K562 (cell line): ENCODE measurements around the gene MYL12A. TPM values are rescaled to one million over a fixed set of nuclear protein-coding genes. Genes with fewer than 3 reads are reported as not detected.
A peak's percentile ranks its signal among the peaks of the same experiment; 100 is the strongest.

ENCODE experiments used
- BCLAF1 ChIP-seq, 2 experiments: fragments of 450-650 bp in 1 of 2; IDR thresholded peaks; 2 replicates each; pipeline ENCODE4 v1.6.1; 2011 to 2017; ENCODE audit warnings: low read depth in 2 of 2, antibody characterized with exemption in 1 of 2, borderline replicate concordance in 1 of 2, low read length in 1 of 2, mild to moderate bottlenecking in 1 of 2, mixed read lengths in 1 of 2; ENCODE audit not compliant: control insufficient read depth in 1 of 2
- E2F4 ChIP-seq: sonication (generic); formaldehyde crosslinking; IDR thresholded peaks from 2 replicates; pipeline ENCODE4 v1.8.0; 2022; ENCODE audit warnings: mild to moderate bottlenecking, low read depth, missing genetic modification reagents
- GATAD2B ChIP-seq: fragments of 450-650 bp; IDR thresholded peaks from 2 replicates; pipeline ENCODE4 v1.6.1; 2017; ENCODE audit warnings: mild to moderate bottlenecking, borderline replicate concordance
- HDAC1 ChIP-seq, 2 experiments: fragments of 450-650 bp; IDR thresholded peaks; 2 replicates each; pipeline ENCODE4 v1.6.1; 2016 to 2017; ENCODE audit warnings: inconsistent platforms in 1 of 2, mild to moderate bottlenecking in 1 of 2, moderate library complexity in 1 of 2
- HLTF ChIP-seq: fragments of 450-650 bp; IDR thresholded peaks from 2 replicates; pipeline ENCODE4 v1.6.1; 2016
- JUND ChIP-seq, 2 experiments: IDR thresholded peaks; 2 replicates in 1 of 2; 3 replicates in 1 of 2; pipeline ENCODE4 v1.6.1; 2011; ENCODE audit warnings: borderline replicate concordance in 2 of 2, low read depth in 2 of 2, low read length in 2 of 2, improper control_type of control experiment in 1 of 2, missing biosample characterization in 1 of 2, missing genetic modification characterization in 1 of 2, missing genetic modification reagents in 1 of 2
- KLF10 ChIP-seq: fragments of 250-450 bp; sonication (Bioruptor Pico); IDR thresholded peaks from 2 replicates; pipeline ENCODE4 v1.6.1; 2021; ENCODE audit warnings: matching md5 sums
- KLF16 ChIP-seq: IDR thresholded peaks from 2 replicates; pipeline ENCODE4 v1.6.1; 2016; ENCODE audit warnings: antibody characterized with exemption
- NCOR1 ChIP-seq: fragments of 450-650 bp; IDR thresholded peaks from 2 replicates; pipeline ENCODE4 v1.6.1; 2016; ENCODE audit warnings: mild to moderate bottlenecking, moderate library complexity
- NELFE ChIP-seq: IDR thresholded peaks from 2 replicates; pipeline ENCODE4 v1.6.1; 2011; ENCODE audit warnings: mild to moderate bottlenecking; ENCODE audit not compliant: insufficient read depth, insufficient read length
- NEUROD1 ChIP-seq: fragments of 150-350 bp; IDR thresholded peaks from 2 replicates; pipeline ENCODE4 v1.6.1; 2014; ENCODE audit warnings: borderline replicate concordance, low read length, low read depth; ENCODE audit not compliant: partially characterized antibody
- SMARCA5 ChIP-seq: fragments of 450-650 bp; IDR thresholded peaks from 2 replicates; pipeline ENCODE4 v1.6.1; 2016
- THRB ChIP-seq: fragments of 450-650 bp; formaldehyde crosslinking; conservative IDR thresholded peaks from 2 replicates; pipeline ENCODE4 v1.4.0; 2022; ENCODE audit warnings: mild to moderate bottlenecking, missing genetic modification characterization
- XRCC4 ChIP-seq: IDR thresholded peaks from one replicate; pipeline ENCODE4 v1.6.1; 2011; ENCODE audit not compliant: insufficient read depth, insufficient read length; ENCODE audit errors: extremely low read depth
- ZBTB49 ChIP-seq: sonication (generic); formaldehyde crosslinking; IDR thresholded peaks from 2 replicates; pipeline ENCODE4 v1.8.0; 2022; ENCODE audit warnings: missing genetic modification reagents, mild to moderate bottlenecking, borderline replicate concordance
- ZNF134 ChIP-seq: fragments of 250-450 bp; sonication (Bioruptor Pico); conservative IDR thresholded peaks from 2 replicates; pipeline ENCODE4 v1.4.0; 2020
- ZNF3 ChIP-seq: fragments of 250-450 bp; sonication (Bioruptor Pico); IDR thresholded peaks from 2 replicates; pipeline ENCODE4 v1.5.0; 2021; ENCODE audit warnings: mild to moderate bottlenecking, moderate library complexity
- ZNF507 ChIP-seq: conservative IDR thresholded peaks from 2 replicates; pipeline ENCODE4 v1.6.1; 2017; ENCODE audit warnings: missing genetic modification characterization, missing compliant biosample characterization
- polyA plus RNA-seq, 8 experiments: library from polyadenylated mRNA; depleted of rRNA in 4 of 8; stranded (reverse) in 5 of 8; unstranded in 3 of 8; fragments of >200 nt; fragmentation: Nextera tagmentation in 2 of 8; fragmentation: Illumina TruSeq in 1 of 8; extraction: Ambion mirVana in 2 of 8; extraction: Trizol in 1 of 8; gene quantifications; 2 replicates each; pipeline versions ENCODE4 v1.2.1 to v1.2.3, GENCODE V29; 2011 to 2014; ENCODE audit warnings: inconsistent platforms in 1 of 8, missing spikeins in 1 of 8
- total RNA-seq, 7 experiments: library from RNA; depleted of rRNA in 6 of 7; stranded (reverse); fragments of >200 nt in 6 of 7; fragmentation: Illumina TruSeq in 2 of 7; extraction: Trizol in 2 of 7; gene quantifications; 2 replicates each; pipeline versions ENCODE4 v1.2.1 to v1.2.3, GENCODE V29; 2011 to 2021; ENCODE audit warnings: low replicate concordance in 1 of 7

MYL12A gene
- total and polyA plus RNA-seq, 9 of the 15 experiments (the other 6 are each of a cell fraction or from before 2014, with no cell fraction given), result 308 to 1,031 (median 559) TPM

- TF ChIP-seq ZNF507 (no peak), NEUROD1 (peak; percentile 71), SMARCA5 (peak; percentile 23; the same call in 1 of the 2 replicates), BCLAF1 (IDR thresholded peaks at IDR 0.05; ENCODE audit: borderline replicate concordance in 1 of 2, control insufficient read depth in 1 of 2, low read depth in 2 of 2, low read length in 1 of 2) (no peak), HDAC1 (IDR thresholded peaks at IDR 0.05) (0 out of 4 replicates have a peak, but pooled peaks of 1 of the 2 experiments have one; percentile 51), NELFE (no peak), NCOR1 (no peak), THRB (peak; percentile 73), KLF16 (peak; percentile 59; the same call in 1 of the 2 replicates), ZNF134 (CRISPR knock-in tag) (no peak), XRCC4 (no peak), ZBTB49 (CRISPR knock-in tag) (no peak), HLTF (peak; percentile 25; the same call in 1 of the 2 replicates), GATAD2B (no peak), E2F4 (no peak), JUND (IDR thresholded peaks at IDR 0.05; ENCODE audit: borderline replicate concordance, low read depth, low read length) (peak; percentile 74), JUND (tag; IDR thresholded peaks at IDR 0.05; ENCODE audit: borderline replicate concordance, low read depth, low read length) (peak; percentile 51; the same call in 1 of the 3 replicates), ZNF3 (CRISPR knock-in tag) (no peak), KLF10 (CRISPR knock-in tag) (no peak)
These were observed 1.6 kb upstream of the MYL12A start (continued) for GRCh38 chr18:3245853-3246634.
